Neural progenitor cell (in vitro differentiated cells): ENCODE data around the gene MYOT.

Experiments
- EZH2 ChIP-seq: fragments of 200-600 bp; sonication (generic); IDR thresholded peaks from 2 replicates; pipeline ENCODE4 v1.6.1; 2017; ENCODE audit warnings: antibody characterized with exemption, mild to moderate bottlenecking, moderate library complexity
- EZH2phosphoT487 ChIP-seq: fragments of 200-600 bp; sonication (generic); IDR thresholded peaks from 2 replicates; pipeline ENCODE4 v1.6.1; 2017; ENCODE audit warnings: antibody characterized with exemption

GRCh38 chr5:137921931-137922330, 54.3 kb downstream of the MYOT start:
- TF ChIP-seq EZH2phosphoT487, result no peak
- TF ChIP-seq EZH2, result no peak
